Lower leg skin (tissue), 3 donors: ENCODE measurements around the gene FMOD.
A peak's percentile ranks its signal among the peaks of the same experiment; 100 is the strongest.

Source experiments
- CTCF ChIP-seq, 3 donors: fragments of 450-650 bp; IDR thresholded peaks; one replicate each; pipeline ENCODE4 v1.5.1; 2016; ENCODE audit warnings: antibody characterized with exemption in 3 of 3, mild to moderate bottlenecking in 3 of 3, moderate library complexity in 2 of 3
- POLR2A ChIP-seq, 2 donors: fragments of 450-650 bp; IDR thresholded peaks; one replicate each; pipeline ENCODE4 v1.6.1; 2016 to 2017; ENCODE audit warnings: antibody characterized with exemption in 2 of 2, mild to moderate bottlenecking in 1 of 2, moderate library complexity in 1 of 2

- no peak for TF ChIP-seq CTCF (IDR thresholded peaks at IDR 0.05)
- peak; percentile 36 to 99 for TF ChIP-seq POLR2A (IDR thresholded peaks at IDR 0.05)
These were observed 45.8 kb downstream of the FMOD start, which contains the start of gene BTG2 for GRCh38 chr1:203304919-203305808.
